PC-3 (cell line): ENCODE results near the gene ARHGAP22.

Experiments used
- EZH2 ChIP-seq: fragments of 300-600 bp; sonication (generic); IDR thresholded peaks from one replicate; pipeline ENCODE4 v1.6.1; 2017; ENCODE audit warnings: antibody characterized with exemption, mild to moderate bottlenecking, low read length; ENCODE audit not compliant: unreplicated experiment
- EZH2phosphoT487 ChIP-seq: fragments of 300-600 bp; sonication (generic); IDR thresholded peaks from 2 replicates; pipeline ENCODE4 v1.6.1; 2018; ENCODE audit warnings: mild to moderate bottlenecking, antibody characterized with exemption, low read length, borderline replicate concordance
- TF ChIP-seq, protein P1 (sequence below): fragments of 300-600 bp; sonication (generic); conservative IDR thresholded peaks from 2 replicates; pipeline ENCODE4 v1.5.1; 2017; ENCODE audit warnings: antibody characterized with exemption, low read depth, mild to moderate bottlenecking, low read length

DNA sequence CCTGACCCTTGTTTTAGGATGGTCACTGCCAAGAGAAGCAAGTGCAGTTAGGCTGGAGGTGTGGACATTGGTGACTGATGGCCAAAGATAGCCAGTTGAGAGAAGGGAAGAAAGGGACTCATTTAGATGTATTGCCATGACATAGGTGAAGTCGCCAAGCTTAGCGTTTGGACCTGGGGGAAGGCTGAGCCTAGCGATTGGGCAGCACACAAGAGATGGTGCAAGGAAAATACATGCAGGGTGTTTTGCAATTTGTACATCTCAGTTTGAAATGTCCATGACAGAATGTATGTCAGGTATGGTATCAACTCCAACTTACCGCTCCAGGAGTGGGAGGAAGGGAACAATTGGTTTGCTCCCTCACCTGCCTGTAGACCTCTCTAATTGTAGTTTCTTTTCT lies 164.1 kb downstream of the ARHGAP22 start:
- TF ChIP-seq, protein P1, sequence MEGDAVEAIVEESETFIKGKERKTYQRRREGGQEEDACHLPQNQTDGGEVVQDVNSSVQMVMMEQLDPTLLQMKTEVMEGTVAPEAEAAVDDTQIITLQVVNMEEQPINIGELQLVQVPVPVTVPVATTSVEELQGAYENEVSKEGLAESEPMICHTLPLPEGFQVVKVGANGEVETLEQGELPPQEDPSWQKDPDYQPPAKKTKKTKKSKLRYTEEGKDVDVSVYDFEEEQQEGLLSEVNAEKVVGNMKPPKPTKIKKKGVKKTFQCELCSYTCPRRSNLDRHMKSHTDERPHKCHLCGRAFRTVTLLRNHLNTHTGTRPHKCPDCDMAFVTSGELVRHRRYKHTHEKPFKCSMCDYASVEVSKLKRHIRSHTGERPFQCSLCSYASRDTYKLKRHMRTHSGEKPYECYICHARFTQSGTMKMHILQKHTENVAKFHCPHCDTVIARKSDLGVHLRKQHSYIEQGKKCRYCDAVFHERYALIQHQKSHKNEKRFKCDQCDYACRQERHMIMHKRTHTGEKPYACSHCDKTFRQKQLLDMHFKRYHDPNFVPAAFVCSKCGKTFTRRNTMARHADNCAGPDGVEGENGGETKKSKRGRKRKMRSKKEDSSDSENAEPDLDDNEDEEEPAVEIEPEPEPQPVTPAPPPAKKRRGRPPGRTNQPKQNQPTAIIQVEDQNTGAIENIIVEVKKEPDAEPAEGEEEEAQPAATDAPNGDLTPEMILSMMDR, result no peak
- no peak for TF ChIP-seq EZH2
- no peak for TF ChIP-seq EZH2phosphoT487
